BLaER1 treated with 17β-estradiol and CSF1 and Interleukin-3, amounts not matched to agents 10 nM and 100 nM (cell line): ENCODE measurements around the gene CCDC34.
"Not testable (repeated sequence)": the region's sequence is repeated elsewhere in the genome, so short reads cannot be mapped to it uniquely, and the experiment has no call there.

Experiments used
- H3K27ac ChIP-seq, 11 experiments: shearing (Covaris generic); formaldehyde crosslinking; 2 replicates each; pipeline ENCODE4 v1.8.1; 2022
- H3K27me3 ChIP-seq, 11 experiments: shearing (Covaris generic); formaldehyde crosslinking; 2 replicates each; pipeline ENCODE4 v1.8.1; 2022
- H3K36me3 ChIP-seq, 11 experiments: shearing (Covaris generic); formaldehyde crosslinking; 2 replicates each; pipeline ENCODE4 v1.8.1; 2022
- H3K4me1 ChIP-seq, 10 experiments: shearing (Covaris generic); formaldehyde crosslinking; 2 replicates each; pipeline ENCODE4 v1.8.1; 2022
- H3K4me2 ChIP-seq, 11 experiments: shearing (Covaris generic); formaldehyde crosslinking; 2 replicates each; pipeline ENCODE4 v1.8.1; 2022
- H3K4me3 ChIP-seq, 10 experiments: shearing (Covaris generic); formaldehyde crosslinking; 2 replicates each; pipeline ENCODE4 v1.8.1; 2022
- H3K9ac ChIP-seq, 11 experiments: shearing (Covaris generic); formaldehyde crosslinking; 2 replicates each; pipeline ENCODE4 v1.8.1; 2022
- H3K9me3 ChIP-seq, 11 experiments: shearing (Covaris generic); formaldehyde crosslinking; replicated peaks in 1 of 11; 2 replicates each; pipeline ENCODE4 v1.8.1; 2022
- H4K20me1 ChIP-seq, 11 experiments: shearing (Covaris generic); formaldehyde crosslinking; 2 replicates each; pipeline ENCODE4 v1.8.1; 2022
- Cebpa-rat ChIP-seq, 11 experiments: shearing (Covaris generic); IDR thresholded peaks; 2 replicates each; pipeline ENCODE4 v1.8.1; 2022

Gene CCDC34

DNA sequence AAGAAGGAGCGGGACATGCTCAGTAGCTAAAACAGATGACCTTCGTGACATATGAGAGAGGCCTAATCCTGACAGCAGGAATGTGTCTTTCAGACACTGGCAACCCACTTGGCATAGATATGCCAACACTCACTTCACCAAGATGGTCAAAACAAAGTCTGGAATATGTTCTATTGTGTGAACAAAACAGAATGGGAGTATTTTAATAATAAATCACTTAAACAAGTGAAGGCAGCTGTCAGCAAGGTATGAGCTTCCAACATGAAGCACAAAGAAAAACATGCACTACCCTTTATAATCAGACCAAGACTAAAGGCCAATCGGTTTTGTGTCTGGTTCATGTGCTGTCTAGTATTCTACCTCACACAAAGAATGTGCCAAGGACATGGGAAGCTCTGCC is 23.1 kb downstream of the CCDC34 start:
- H3K9me3 ChIP-seq, result no peaks in the 10 kb centered on the region
- no peak overlapping the region for H3K27ac ChIP-seq
- no peak for TF ChIP-seq Cebpa-rat (IDR thresholded peaks at IDR 0.05)
- no peak overlapping the region for H3K4me3 ChIP-seq
- H3K4me2 ChIP-seq, result no peak overlapping the region
- peaks cover 0 to 47% (median 26%) of the 10 kb centered on the region in 11 experiments; a peak in 16 of 22 replicates for H3K36me3 ChIP-seq
- H3K4me1 ChIP-seq, result no peaks in the 10 kb centered on the region
- H3K27me3 ChIP-seq, result no peaks in the 10 kb centered on the region
- H3K9ac ChIP-seq, result no peak overlapping the region
- no peaks in the 10 kb centered on the region for H4K20me1 ChIP-seq

DNA sequence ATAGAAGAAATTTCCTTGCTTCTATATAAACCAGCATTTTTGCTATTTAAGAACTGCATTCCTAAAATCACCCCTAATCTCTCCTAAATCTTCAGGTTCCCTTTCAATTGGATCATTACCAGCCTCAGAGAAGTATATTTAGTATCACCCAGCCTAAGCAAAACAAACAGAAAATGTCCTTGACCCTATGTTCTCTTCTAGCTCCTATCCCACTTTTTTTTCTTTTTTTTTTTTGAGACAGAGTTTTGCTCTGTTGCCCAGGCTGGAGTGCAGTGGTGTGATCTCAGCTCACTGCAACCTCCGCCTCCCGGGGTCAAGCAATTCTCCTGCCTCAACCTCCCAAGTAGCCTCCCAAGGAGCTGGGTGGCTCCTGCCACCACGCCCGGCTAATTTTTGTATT is 28.3 kb downstream of the CCDC34 start:
- H3K4me2 ChIP-seq, H3K27me3 ChIP-seq, H3K9ac ChIP-seq, H3K4me3 ChIP-seq, H4K20me1 ChIP-seq, H3K9me3 ChIP-seq, H3K27ac ChIP-seq, H3K4me1 ChIP-seq: not testable (repeated sequence)
- H3K36me3 ChIP-seq, result peaks cover 0 to 38% (median 17%) of the 10 kb centered on the region in 11 experiments; a peak in 16 of 22 replicates

DNA sequence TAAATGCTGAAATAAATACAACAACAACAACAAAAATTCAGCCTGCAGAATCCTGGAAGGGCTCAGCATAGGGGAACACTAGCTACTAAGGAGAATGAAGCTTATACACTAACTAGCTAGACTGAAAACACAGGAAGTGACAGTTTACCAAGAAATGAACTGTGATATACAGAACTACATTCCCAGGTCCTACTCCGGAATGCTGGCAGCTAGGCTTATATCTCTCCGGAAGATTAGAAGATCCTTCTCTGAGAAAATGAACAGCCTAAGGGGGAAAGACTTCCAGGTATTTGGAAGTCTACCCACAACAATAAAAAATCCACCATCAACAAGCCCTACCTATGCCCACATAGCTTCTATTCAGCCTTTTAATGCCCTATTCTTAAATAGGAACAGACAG is 31.0 kb downstream of the CCDC34 start:
- Histone ChIP-seq H3K4me2 (no peak overlapping the region), H3K36me3 (peaks cover 0 to 21% (median 10%) of the 10 kb centered on the region in 11 experiments; a peak in 12 of 22 replicates), H3K9ac (no peak overlapping the region), H3K4me3 (no peak overlapping the region), H3K27me3 (no peaks in the 10 kb centered on the region), H3K9me3 (no peaks in the 10 kb centered on the region), H3K4me1 (no peaks in the 10 kb centered on the region), H3K27ac (no peak overlapping the region), H4K20me1 (no peaks in the 10 kb centered on the region)
- TF ChIP-seq Cebpa-rat (IDR thresholded peaks at IDR 0.05), result no peak

DNA sequence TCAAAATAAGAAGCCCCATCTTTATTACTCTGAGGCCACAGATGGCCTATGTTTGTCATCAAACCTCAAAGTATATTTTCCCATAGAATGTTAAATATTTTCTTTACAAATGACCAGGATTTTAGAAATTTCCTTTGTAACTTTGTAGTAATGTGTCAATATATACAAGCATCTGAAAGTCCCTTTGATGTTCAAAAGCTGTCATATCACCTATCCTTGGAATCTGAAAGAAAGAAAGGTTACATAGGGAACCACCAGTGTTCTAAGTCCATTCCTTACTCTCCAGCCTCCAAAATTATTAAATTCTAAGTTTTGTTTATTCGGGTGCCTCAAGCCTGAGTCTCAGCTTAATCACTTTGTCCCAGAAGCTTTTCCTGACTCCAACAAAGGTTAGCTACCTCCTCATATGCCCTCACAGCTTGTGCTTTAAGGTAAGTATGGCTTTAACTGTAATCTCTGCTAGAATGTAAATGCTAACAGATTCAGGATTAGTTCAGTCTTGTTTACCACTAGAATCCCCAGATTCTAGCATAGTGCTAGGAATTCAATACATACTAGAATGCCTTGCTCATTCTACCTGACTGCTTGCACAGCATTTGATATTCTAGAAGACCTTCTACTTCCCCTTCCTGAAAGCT is 32.3 kb downstream of the CCDC34 start:
- no peaks in the 10 kb centered on the region for H3K27me3 ChIP-seq
- H3K27ac ChIP-seq, result no peak overlapping the region
- no peak overlapping the region for H3K4me2 ChIP-seq
- H3K4me3 ChIP-seq, result no peak overlapping the region
- H3K4me1 ChIP-seq, result no peaks in the 10 kb centered on the region
- H3K9me3 ChIP-seq, result no peaks in the 10 kb centered on the region; a peak in 2 of 22 replicates
- H3K36me3 ChIP-seq, result peaks cover 0 to 13% (median 5%) of the 10 kb centered on the region in 11 experiments; a peak in 10 of 22 replicates
- H3K9ac ChIP-seq, result no peak overlapping the region
- no peaks in the 10 kb centered on the region for H4K20me1 ChIP-seq
- no peak for TF ChIP-seq Cebpa-rat (IDR thresholded peaks at IDR 0.05)

DNA sequence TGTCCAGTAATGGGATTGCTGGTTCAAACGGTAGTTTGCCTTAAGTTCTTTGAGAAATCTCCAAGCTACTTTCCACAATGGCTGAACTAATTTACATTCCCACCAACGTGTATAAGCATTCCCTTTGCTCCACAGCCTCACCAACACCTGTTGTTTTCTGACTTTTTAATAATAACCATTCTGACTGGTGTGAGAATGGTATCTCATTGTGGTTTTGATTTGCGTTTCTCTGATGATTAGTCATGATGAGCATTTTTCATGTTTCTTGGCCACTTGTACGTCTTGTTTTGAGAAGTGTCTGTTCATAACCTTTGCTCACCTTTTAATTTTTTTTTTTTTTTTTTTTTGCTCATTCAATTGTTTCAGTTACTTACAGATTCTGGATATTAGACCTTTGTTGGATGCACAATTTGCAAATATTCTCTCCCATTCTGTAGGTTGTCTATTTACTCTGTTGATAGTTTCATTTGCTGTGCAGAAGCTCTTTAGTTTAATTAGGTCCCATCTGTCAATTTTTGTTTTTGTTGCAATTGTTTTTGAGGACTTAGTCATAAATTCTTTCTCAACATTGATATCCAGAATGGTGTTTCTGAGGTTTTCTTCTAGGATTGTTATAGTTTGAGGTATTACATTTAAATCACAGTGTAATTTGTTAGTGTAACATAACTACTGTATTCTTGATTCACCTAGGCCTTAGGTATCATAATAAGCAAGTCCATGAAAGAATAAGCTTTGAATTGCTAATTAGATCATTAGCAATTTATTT is 33.0 kb downstream of the CCDC34 start:
- no peaks in the 10 kb centered on the region; a peak in 2 of 22 replicates for H3K9me3 ChIP-seq
- H4K20me1 ChIP-seq, result no peaks in the 10 kb centered on the region
- H3K4me1 ChIP-seq, result no peaks in the 10 kb centered on the region
- H3K36me3 ChIP-seq, result peaks cover 0 to 6% (median 0%) of the 10 kb centered on the region in 11 experiments; a peak in 3 of 22 replicates
- H3K27me3 ChIP-seq, result no peaks in the 10 kb centered on the region
- no peak overlapping the region for H3K4me2 ChIP-seq
- no peak overlapping the region for H3K9ac ChIP-seq
- H3K4me3 ChIP-seq, result no peak overlapping the region
- H3K27ac ChIP-seq, result no peak overlapping the region
- TF ChIP-seq Cebpa-rat (IDR thresholded peaks at IDR 0.05), result no peak

DNA sequence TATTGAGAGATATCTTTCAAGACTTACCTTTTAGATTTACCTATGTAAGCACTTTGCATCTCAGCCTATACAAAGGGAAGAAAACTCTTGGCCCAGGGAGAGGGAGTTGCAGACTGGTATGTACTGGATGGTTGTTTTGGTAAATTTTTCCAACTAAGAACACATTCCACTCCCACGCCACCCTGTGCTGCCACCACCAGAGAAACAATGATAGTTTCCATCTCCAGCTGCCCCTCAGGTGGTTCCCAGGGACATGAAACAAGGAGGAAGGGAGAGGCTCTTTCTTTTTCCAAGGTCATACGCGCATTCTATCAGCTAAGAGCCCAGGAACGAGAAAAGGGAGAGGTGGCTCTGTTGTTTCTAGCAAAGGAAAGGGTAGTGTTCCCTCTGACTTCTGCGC is 34.4 kb downstream of the CCDC34 start:
- no peaks in the 10 kb centered on the region for H3K27me3 ChIP-seq
- no peak overlapping the region for H3K27ac ChIP-seq
- no peaks in the 10 kb centered on the region; a peak in 2 of 22 replicates for H3K9me3 ChIP-seq
- peaks cover 0 to 6% (median 0%) of the 10 kb centered on the region in 11 experiments; a peak in 1 of 22 replicates for H3K36me3 ChIP-seq
- H3K4me1 ChIP-seq, result no peaks in the 10 kb centered on the region
- H3K4me2 ChIP-seq, result no peak overlapping the region
- no peak overlapping the region for H3K4me3 ChIP-seq
- no peak overlapping the region for H3K9ac ChIP-seq
- no peaks in the 10 kb centered on the region for H4K20me1 ChIP-seq
- no peak for TF ChIP-seq Cebpa-rat (IDR thresholded peaks at IDR 0.05)

DNA sequence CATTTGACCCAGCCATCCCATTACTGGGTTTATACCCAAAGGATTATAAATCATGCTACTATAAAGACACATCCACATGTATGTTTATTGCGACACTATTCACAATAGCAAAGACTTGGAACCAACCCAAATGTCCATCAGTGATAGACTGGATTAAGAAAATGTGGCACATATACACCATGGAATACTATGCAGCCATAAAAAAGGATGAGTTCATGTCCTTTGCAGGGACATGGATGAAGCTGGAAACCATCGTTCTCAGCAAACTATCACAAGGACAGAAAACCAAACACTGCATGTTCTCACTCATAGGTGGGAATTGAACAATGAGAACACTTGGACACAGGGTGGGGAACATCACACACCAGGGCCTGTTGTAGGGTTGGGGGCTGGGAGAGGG is 36.0 kb downstream of the CCDC34 start:
- not testable (repeated sequence) for H3K27me3 ChIP-seq, H3K9me3 ChIP-seq, H3K36me3 ChIP-seq, H3K4me1 ChIP-seq, H3K4me3 ChIP-seq, H3K27ac ChIP-seq, H3K4me2 ChIP-seq, H3K9ac ChIP-seq, H4K20me1 ChIP-seq

DNA sequence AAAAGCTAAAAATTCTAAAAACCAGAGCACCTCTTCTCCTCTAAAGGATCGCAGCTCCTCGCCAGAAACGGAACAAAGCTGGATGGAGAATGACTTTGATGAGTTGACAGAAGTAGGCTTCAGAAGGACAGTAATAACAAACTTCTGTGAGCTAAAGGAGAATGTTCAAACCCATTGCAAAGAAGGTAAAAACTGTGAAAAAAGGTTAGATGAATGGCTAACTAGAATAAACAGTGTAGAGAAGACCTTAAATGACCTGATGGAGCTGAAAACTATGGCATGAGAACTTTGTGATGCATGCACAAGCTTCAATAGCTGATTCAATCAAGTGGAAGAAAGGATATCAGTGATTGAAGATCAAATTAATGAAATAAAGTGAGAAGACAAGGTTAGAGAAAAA is 40.8 kb downstream of the CCDC34 start:
- not testable (repeated sequence) for H3K36me3 ChIP-seq, H3K4me1 ChIP-seq, H3K27me3 ChIP-seq, H3K4me2 ChIP-seq, H4K20me1 ChIP-seq, H3K4me3 ChIP-seq, H3K9ac ChIP-seq, H3K27ac ChIP-seq
- H3K9me3 ChIP-seq, result peaks cover 0 to 13% (median 4%) of the 10 kb centered on the region in 11 experiments; a peak in 5 of 22 replicates

DNA sequence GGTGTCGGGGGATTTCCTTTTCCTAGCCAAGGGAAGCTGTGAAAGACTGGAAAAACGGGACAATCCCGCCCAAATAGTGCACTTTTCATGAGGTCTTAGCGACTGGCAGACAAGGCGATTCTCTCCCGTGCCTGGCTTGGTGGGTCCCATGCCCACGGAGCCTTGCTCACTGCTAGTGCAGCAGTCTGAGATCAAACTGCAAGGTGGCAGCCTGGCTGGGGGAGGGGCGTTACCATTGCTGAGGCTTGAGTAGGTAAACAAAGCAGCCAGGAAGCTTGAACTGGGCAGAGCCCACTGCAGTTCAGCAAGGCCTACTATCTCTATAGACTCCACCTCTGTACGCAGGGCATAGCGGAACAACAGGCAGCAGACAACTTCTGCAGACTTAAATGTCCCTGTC is 41.7 kb downstream of the CCDC34 start:
- not testable (repeated sequence) for H3K4me3 ChIP-seq, H3K27me3 ChIP-seq, H3K4me2 ChIP-seq, H3K4me1 ChIP-seq, H3K27ac ChIP-seq, H4K20me1 ChIP-seq, H3K36me3 ChIP-seq, H3K9ac ChIP-seq
- H3K9me3 ChIP-seq, result peaks cover 0 to 13% (median 4%) of the 10 kb centered on the region in 11 experiments; a peak in 5 of 22 replicates

DNA sequence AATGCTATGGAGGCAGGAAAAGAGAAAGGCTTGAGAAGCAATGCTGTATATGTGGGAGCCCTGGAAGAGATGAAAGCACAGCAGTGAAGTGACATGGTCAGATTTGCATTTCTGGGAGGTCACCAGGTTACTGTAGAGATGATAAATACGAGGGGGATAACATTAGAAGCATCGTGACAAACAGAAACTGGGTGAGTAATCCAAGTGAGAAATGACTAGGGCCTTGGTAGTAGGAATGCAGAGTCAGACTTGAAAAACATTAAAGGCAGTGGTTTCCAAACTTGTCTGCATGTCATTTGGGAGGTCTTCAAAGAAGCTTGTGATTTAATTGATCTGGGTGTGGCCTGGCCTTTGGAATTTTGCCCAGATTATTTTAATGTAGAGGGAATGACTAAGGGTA is 43.9 kb downstream of the CCDC34 start:
- TF ChIP-seq Cebpa-rat (IDR thresholded peaks at IDR 0.05), result no peak
- peaks cover 0 to 13% (median 4%) of the 10 kb centered on the region in 11 experiments; a peak in 3 of 22 replicates for H3K9me3 ChIP-seq
- H3K9ac ChIP-seq, result no peak overlapping the region
- H4K20me1 ChIP-seq, result no peaks in the 10 kb centered on the region
- H3K4me3 ChIP-seq, result no peak overlapping the region
- no peak overlapping the region for H3K4me2 ChIP-seq
- H3K36me3 ChIP-seq, result 0 out of 22 replicates have a peak, but pooled peaks cover 0 to 4% (median 0%) of the 10 kb centered on the region in 11 experiments
- H3K27ac ChIP-seq, result no peak overlapping the region
- no peaks in the 10 kb centered on the region for H3K4me1 ChIP-seq
- H3K27me3 ChIP-seq, result no peaks in the 10 kb centered on the region
